KBM-7 (cell line): ENCODE results near the gene C19orf73.
"Not testable (repeated sequence)": the region's sequence is repeated elsewhere in the genome, so short reads cannot be mapped to it uniquely, and the experiment has no call there.

ENCODE experiments used
- DNase-seq: peaks from one replicate; pipeline ENCODE4 v3.0.0-alpha.2; 2015
- in situ Hi-C: fragments of 300-500 bp; cut with MboI; formaldehyde crosslinking; loops from 2 replicates; pipeline ENCODE4 v1.14.3; 2020; ENCODE audit warnings: low sequenced_read_pairs, low pct_unique_long_range_greater_than_20kb, mixed read lengths

The C19orf73 gene

DNA sequence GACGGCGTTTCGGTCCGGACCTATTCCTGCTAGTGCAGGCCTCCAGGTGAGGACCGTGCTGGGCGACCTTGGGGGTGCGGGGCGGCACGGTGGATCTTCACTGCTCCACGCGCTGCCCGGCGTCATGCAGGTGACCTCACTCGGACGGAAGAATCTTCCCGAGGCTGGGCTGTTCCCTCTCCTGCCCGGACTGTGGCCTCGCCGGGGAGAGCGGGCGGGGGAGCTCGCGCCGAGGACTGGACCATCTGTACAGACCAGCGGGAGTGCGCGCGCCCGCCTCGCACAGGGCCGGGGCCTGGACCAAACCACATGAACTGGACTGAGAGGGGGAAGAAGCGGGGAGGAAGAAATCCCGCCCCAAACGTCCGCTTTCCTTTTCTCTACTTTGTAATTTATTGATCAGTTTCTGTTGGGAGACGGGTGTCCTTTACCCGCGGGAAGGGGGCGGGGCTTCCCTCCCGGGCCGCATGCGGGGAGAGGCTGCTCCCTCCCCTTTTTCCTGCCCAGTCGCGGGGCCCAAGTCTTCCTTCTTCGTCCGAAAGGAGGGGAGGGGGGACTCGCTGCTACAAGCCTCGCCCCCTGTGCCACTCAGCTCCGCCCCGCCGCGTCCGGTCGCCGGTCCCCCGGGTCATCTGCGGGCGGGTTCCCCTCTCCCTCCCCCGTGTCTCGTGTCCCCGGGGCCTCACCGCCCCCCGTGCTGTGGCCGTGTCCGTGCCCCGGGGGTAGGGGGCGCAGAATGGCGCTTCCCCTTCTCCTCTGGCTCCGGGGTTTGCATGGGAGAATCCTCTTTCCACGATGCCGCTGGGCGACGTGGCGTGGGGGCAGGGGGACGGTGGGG is 31.4 kb upstream of the C19orf73 start:
- in situ Hi-C loops = no loop called here
- DNase-seq = peak; percentile 91

DNA sequence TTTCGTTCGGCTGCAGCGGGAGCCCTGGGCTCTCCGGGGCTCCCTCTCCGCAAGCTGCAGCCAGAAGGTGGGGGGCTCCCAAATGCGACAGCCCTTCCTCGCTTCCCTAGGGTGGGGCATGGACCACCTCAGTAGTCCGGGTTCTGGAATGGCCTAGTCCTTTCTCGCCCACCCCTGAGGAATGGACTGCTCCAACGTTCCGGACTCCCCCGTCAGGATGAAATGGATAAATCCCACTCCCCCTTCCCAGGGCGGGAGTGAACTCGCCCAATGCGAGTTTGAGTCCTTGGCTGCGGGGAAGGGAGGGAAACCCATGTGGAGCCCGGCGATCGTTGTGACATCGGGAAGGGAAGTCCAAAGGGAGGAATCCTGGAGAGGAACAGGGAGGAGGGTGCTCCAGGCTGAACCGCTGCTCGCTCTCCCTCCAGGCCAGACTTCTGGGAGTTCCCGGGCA is 30.7 kb upstream of the C19orf73 start:
- in situ Hi-C loops = no loop called here
- DNase-seq = peak; percentile 80

DNA sequence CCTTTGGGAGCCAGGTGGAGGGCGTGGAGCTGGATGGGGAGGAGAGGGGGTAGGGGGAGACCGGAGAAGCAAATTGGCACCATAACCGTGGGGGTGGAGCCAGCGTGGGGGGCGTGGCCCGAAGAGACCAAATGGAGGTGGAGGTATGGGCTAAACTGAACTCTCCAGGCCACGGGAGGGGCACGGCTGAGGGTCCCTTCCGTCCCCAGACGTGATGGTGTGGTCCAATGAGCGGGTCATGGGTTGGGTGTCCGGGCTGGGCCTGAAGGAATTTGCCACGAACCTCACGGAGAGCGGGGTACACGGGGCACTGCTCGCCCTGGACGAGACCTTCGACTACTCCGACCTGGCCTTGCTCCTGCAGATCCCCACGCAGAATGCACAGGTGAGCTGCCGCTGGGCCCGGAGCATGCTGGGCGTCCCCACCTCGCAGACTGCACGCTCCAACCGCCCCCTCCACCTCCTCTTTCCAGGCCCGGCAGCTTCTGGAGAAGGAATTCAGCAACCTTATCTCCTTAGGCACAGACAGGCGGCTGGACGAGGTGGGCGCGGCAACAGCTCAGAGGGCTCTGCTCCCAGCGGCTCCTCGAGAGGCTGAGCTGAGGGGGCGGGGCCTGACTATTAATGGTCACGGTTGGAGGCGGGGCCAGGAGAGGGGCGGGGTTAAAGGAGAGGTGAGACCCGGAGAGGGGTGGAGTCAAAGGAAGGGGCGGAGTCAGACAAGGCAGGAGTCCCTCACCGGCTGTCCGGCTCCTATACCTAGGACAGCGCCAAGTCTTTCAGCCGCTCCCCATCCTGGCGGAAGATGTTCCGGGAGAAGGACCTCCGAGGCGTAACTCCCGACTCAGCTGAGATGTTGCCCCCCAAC is 30.1 kb upstream of the C19orf73 start:
- in situ Hi-C loops = no loop called here
- DNase-seq = peak; percentile 89

DNA sequence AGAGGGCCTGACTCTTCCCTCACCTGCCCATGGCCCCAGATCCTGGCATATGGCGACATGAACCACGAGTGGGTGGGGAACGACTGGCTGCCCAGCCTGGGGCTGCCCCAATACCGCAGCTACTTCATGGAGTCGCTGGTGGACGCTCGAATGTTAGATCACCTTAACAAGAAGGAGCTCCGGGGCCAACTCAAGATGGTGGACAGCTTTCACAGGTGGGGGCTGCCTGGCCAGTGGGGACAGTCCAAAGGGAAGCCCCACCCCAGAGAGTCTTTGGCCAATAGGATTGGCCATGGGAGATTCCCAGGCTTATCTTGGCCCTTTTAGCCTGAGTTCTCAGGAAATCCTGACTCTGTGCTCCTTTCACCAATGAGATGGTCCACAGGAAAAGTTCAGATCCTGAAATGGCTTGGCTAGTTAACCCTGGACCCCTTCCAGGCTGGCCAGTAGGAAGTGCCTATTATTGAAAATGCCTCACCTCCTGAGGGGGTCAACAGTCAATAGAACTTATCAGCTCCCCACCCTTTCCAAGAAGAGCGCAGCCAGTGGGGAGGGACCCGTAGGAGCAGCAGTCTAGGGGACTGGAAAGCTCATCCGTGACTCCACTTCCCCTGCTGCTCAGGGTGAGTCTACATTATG is 29.2 kb upstream of the C19orf73 start:
- in situ Hi-C loops = no loop called here
- no peak for DNase-seq

DNA sequence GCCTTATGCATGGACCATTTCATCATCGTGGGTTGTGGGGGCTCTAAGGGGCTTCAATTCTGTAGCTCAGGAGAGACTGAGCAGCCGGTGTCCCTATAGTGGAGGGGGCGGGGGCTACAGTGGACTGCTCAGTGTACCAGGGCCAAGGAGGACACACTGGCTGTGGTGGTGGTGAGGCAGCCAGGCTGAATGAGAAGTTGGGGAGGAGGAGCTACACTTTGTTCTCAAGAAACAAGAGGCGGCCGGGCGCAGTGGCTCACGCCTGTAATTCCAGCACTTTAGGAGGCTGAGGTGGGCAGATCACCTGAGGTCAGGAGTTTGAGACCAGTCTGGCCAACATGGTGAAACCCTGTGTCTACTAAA is 27.4 kb upstream of the C19orf73 start:
- DNase-seq, in situ Hi-C loops: not testable (repeated sequence)

DNA sequence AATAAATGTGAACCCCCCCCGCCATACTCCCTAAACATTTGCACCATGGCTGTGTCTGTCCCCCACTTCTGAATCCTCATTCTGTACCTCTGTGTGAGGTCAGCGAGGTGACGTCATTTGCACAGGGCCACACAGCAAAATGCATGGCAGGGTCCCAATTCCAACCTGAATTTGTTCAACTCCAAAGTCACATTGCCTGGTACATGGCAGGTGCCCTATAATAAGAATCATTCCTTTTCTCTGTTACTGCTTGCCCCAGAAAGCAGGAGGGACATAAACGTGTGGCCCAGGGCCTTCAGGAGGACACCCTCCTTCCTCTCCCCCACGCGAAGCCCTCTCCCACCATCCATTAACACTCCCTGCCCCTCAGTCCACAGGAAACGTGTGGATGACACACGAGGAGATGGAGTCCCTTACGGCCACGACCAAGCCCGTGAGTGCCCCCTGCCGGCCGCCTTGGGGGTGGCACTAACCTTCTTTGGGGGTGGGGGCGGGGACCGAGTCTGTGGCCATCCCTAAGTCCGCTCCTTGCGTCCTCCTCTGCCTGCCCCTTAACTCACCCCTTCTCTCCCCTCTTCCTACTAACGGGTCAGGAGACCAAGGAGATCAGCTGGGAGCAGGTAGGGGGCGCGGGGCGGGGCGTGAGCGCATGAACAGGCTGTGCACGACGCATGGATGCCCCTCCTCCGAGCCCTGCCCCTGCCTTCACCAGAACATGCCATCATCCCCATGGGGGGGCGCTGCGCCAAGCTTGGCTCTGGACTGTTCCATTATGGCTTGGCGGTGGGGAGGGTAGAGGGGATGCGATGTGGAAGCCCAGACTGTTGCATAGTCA is 26.8 kb upstream of the C19orf73 start:
- in situ Hi-C loops = no loop called here
- peak; percentile 91 for DNase-seq

DNA sequence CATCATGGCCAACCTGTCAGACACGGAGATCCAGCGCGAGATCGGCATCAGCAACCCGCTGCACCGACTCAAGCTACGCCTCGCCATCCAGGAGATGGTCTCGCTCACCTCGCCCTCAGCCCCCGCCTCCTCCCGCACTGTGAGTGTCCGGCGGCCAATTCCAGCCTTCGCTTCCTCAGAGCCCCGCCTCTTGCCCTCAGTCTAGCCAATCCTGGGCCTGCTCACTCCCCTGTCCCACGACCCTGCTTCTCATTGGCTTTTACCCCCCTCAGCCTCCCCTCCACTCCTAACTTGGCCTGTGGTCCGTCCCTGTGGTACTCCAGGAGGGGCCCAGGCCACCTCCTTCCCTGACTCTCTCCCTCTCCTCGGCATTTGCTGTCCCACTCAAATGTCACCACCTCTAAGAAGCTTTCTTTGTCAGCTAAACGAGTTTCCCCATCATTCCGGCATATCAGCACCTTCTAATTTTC is 24.0 kb upstream of the C19orf73 start:
- in situ Hi-C loops = no loop called here
- no peak for DNase-seq

DNA sequence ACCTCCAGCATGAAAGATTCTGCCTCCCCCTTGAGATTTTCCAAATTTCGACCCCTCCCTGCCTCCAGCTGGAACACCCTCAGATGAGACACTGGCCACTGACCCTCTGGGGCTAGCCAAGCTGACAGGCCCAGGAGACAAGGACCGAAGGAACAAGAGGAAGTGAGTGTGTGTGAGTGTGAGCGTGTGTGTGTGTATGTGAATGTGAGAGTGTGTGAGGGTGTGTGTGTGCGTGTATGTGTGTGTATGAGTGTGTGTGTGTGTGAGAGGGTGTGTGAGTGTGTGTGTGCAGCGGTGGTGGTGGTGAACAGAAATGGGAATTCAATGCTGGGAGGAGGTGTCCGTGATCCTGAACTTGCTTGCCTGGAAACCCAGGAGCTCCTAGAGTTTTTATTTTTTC is 22.4 kb upstream of the C19orf73 start:
- in situ Hi-C loops = no loop called here
- no peak for DNase-seq

DNA sequence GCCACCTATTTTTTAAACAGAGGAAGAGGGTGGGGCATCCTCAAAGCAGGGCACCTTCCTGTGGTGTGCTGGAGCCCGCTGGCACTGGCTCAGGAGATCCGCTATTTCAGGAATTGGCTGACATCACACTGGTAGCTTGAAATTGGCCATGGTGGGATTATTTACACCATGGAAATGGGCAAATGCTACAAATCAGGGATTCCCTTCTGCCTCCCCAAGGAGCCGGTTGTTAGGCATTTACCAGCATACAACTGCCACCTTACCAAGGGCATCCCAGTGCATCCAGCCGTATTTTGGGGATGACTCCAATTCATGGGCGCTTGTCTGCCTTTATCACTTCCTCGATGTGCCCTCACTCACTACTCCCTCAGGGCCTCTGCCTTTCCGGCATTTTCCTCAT is 22.0 kb upstream of the C19orf73 start:
- in situ Hi-C loops = no loop called here
- no peak for DNase-seq

DNA sequence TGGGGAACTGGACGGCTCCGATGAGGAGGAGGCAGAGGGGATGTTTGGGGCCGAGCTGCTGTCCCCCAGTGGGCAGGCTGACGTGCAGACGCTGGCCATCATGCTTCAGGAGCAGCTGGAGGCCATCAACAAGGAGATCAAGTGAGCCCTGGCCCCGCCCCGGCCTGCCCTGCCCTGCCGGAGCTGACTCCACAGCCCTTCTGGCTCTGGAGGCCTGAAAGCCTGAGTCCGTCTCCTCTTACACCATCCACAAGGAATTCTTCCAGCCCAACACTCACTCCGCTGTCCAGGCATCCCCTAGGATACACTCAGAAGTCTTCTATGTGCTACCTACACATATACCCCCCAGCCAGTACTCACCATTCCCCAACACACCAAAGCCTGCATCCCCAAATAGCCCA is 17.8 kb upstream of the C19orf73 start:
- no peak for DNase-seq
- in situ Hi-C loops = no loop called here

DNA sequence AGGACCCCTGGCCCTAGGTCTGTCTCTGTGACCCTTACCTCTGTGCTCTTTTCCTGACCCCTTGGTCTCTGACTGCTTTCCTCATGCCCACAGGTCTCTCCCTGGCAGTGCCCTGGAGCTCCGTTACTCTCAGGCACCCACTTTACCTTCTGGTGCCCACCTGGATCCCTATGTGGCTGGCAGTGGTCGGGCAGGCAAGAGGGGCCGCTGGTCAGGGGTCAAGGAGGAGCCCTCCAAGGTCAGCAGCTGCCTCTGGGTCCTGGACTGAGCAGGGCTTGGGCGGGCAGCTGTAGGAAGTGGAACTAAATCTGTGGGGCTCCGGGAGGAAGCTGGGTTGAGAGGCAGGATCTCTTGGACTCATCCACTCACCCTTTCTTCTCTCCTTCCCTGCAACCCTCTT is 16.7 kb upstream of the C19orf73 start:
- in situ Hi-C loops = no loop called here
- no peak for DNase-seq

DNA sequence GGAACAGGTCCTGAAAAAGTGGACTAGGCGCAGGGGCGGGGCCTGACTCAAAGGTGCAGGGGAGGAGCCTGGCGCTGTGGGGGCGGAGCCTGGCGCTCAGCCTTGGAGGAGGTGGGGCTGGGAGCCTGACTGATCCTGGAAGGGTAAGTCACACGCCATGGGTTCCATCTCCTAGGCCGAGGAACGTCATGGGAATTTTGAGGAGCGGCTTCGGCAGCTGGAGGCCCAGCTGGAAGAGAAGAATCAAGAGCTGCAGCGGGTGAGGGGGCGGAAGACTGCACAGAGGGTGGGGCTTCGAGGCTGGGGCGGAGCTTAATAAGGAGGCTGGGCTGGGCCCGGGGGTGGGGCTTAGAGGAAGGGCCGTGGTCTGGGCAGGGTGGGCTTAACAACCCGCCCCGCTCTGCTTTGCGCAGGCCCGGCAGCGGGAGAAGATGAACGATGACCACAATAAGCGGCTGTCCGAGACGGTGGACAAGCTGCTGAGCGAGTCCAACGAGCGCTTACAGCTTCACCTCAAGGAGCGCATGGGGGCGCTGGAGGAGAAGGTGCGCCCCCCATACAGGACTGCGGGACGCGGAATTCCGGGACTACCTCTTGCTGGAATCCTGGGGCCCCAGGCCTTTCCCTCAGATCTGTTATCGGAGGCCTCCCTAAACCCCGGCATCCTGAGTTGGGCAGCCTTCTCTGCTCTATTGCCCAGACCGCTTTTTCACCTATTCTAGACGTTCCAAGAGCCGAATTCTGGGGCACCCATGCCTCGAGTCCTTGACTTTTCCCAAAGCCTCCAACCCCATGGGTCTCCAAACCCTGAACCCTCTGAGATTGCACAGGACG is 14.9 kb upstream of the C19orf73 start:
- DNase-seq = no peak
- in situ Hi-C loops = no loop called here

DNA sequence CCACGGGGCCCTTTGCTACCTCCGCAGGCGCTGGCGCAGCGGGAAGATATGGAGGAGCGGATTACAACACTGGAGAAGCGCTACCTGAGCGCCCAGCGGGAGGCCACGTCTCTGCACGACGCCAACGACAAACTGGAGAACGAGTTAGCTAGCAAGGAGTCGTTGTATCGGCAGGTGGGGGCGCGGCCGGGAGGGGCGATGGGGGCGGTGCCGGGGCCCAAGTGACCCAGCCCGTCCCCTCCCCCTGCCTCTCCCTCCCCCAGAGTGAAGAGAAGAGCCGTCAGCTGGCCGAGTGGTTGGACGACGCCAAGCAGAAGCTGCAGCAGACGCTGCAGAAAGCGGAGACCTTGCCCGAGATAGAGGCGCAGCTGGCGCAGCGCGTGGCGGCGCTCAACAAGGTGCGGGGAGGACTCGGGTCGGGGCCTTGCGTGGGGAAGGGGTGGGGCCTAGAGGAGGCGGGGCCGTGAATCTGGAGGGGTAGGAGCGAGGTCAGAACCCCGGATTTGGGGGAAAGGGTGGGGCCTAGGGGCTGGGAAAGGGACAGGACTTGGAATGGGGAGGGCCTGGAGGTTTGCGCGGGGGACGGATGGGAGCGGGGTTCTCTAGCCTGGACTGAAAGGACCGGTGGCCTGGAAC is 14.1 kb upstream of the C19orf73 start:
- no peak for DNase-seq
- in situ Hi-C loops = no loop called here

DNA sequence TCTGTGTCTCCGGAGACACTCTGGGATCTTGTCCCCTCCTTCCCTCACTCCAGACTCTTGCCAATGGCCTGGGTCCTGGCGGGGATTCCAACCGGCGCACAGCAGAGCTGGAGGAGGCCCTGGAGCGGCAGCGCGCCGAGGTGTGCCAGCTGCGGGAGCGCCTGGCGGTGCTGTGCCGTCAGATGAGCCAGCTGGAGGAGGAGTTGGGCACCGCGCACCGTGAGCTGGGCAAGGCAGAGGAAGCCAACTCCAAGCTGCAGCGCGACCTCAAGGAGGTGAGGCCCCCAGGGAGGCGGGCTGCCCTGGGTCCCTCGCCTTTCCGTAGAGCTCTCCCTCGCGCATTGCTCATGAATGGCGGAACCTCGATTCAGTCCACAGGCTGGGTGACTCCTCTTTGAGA is 11.4 kb upstream of the C19orf73 start:
- DNase-seq = no peak
- in situ Hi-C loops = no loop called here

DNA sequence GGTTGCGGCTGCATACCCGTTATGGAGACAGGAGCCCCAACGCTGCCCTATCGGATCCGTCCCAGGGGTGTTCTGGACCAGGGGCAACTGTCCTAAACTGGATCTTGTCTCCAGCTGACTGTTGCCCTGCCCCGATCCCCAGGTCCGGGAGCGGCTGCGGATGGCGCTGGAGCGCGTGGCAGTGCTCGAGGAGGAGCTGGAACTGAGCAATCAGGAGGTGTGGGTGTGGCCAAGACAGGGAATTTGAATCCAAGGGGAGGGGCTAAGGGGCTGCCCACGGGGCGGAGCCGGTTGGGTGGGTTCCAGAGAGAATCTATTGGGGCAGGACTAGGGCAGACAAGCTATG is 10.3 kb upstream of the C19orf73 start:
- in situ Hi-C loops = no loop called here
- DNase-seq = no peak

DNA sequence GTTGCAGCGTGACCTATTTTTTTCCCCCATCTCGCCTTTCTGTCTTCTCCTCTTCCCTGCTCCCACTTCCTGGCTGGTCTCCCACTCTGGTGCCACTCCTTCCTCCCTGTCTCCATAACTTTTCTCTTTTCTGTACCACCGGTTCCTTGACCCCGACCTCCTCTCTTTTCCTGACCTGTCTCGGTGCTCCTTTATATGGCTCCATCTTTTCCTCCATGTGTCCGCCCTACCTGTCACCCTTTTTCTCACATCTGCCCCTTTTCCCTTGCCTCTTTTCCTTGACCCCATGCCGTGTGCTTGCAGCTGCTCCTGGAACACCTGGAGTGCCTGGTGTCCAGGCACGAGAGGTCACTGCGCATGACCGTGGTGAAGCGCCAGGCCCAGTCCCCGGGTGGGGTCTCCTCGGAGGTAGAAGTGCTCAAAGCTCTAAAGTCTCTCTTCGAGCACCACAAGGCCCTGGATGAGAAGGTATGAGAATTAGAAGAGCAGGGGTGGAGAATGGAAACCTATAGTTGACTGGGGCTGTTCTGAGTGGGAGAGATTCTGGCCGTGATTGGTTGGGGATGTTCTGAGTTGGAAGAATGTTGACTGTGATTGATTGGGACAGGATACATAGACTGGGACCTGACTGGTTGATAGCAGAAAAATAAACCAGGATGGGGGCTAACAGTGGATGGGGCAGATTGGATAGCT is 9.7 kb upstream of the C19orf73 start:
- in situ Hi-C loops = no loop called here
- no peak for DNase-seq
